ENCODE measurements around the gene MANBA. TPM values are rescaled to one million over a fixed set of nuclear protein-coding genes. Genes with fewer than 3 reads are reported as not detected.

MANBA gene
- total RNA-seq, 2 donors from 2014 or later: 37.2 to 41.3 TPM

DNA sequence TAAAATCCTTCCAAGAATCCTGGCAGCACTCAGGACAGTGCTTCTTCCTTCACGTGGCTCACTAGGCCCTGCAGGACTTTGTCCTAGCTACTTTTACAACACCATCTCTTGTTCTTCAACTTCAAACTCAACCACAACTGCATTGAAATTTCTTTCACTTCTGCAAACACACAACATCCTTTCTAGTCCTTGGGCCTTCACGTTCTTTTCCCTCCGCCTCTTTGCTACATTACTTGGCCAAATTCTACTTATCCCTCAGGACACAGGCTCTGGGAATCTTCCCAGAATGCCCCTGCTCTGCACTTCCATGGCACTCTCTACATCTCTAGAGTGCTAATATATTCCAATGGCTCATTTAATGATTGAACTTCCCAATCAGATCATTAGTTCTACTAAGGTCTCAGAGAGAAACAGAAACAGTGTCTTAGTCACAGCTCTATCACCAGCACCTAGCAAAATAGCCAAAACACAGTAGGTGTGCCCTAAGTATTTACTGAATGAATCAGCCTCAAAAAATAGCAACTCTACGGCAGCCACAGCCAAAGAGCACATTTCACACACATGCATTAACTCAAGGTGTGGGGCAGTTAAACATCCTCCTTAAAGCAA, 73.3 kb downstream of the MANBA start:
- Histone ChIP-seq H3K4me1 (ENCODE audit: control insufficient read depth in 1 of 2, low read depth in 2 of 2) (peaks cover 5 to 14% of the 10 kb centered on the region in 2 donors), H3K27me3 (replicated peaks; ENCODE audit: insufficient read depth) (no peaks in the 10 kb centered on the region), H3K36me3 (peaks cover 5% of the 10 kb centered on the region), H3K4me3 (no peak overlapping the region), H3K27ac (peak overlapping the region in 1 of 2 donors; percentile 32), H3K9me3 (no peaks in the 10 kb centered on the region)
- DNase-seq (ENCODE audit: low spot score) (no peak), ATAC-seq (ENCODE audit: insufficient number of reproducible peaks, low FRiP score, low read depth) (no peak)
- TF ChIP-seq, protein P1, sequence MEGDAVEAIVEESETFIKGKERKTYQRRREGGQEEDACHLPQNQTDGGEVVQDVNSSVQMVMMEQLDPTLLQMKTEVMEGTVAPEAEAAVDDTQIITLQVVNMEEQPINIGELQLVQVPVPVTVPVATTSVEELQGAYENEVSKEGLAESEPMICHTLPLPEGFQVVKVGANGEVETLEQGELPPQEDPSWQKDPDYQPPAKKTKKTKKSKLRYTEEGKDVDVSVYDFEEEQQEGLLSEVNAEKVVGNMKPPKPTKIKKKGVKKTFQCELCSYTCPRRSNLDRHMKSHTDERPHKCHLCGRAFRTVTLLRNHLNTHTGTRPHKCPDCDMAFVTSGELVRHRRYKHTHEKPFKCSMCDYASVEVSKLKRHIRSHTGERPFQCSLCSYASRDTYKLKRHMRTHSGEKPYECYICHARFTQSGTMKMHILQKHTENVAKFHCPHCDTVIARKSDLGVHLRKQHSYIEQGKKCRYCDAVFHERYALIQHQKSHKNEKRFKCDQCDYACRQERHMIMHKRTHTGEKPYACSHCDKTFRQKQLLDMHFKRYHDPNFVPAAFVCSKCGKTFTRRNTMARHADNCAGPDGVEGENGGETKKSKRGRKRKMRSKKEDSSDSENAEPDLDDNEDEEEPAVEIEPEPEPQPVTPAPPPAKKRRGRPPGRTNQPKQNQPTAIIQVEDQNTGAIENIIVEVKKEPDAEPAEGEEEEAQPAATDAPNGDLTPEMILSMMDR (IDR thresholded peaks at IDR 0.05): no peak

DNA sequence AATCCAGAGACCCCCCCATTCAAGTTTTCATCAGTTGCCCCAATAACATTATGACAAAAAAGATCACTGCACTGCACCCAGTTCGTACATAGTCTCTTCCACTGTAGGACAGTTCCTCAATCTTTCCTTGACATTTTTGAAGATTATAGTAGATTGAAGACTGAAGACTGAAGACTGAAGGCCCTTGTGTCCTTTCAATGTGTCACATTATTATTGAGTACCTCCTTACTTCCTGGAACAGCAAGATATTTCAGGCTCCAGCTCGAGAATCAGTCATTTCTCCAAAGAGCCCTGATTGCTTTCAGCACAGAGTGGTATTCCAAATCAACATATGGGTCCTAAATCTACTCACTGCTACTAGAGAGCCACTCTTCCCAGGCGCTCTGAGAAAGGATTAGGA, 75.0 kb downstream of the MANBA start:
- Histone ChIP-seq H3K27me3 (replicated peaks; ENCODE audit: insufficient read depth) (no peaks in the 10 kb centered on the region), H3K4me3 (no peak overlapping the region), H3K36me3 (peaks cover 8% of the 10 kb centered on the region), H3K27ac (no peak overlapping the region), H3K4me1 (ENCODE audit: control insufficient read depth in 1 of 2, low read depth in 2 of 2) (peaks cover 5 to 14% of the 10 kb centered on the region in 2 donors), H3K9me3 (no peaks in the 10 kb centered on the region)
- DNase-seq (ENCODE audit: low spot score) (no peak), ATAC-seq (ENCODE audit: insufficient number of reproducible peaks, low FRiP score, low read depth) (no peak)
- TF ChIP-seq, protein P1 (IDR thresholded peaks at IDR 0.05): no peak

DNA sequence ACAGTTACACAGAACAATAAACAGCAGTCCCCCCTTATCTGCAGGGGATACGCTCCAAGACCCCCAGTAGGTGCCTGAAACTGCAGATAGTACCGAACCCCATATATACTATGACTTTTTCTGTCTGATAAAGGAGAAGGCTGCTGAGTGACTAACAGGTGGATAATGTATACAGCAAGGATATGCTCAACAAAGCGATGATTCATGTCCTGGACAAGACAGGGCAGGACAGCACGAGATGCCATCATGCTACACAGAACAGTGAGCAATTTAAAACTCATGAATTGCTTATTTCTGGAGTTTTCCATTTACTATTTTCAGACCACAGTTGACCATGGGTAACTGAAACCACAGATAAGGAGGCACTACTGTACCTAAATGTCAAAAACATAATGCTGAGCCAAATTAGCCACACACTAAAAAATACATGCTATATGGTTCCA, 76.1 kb downstream of the MANBA start:
- no peak overlapping the region for H3K27ac ChIP-seq
- H3K9me3 ChIP-seq: no peaks in the 10 kb centered on the region
- no peaks in the 10 kb centered on the region for H3K27me3 ChIP-seq (replicated peaks; ENCODE audit: insufficient read depth)
- ATAC-seq (ENCODE audit: insufficient number of reproducible peaks, low FRiP score, low read depth) (no peak), DNase-seq (ENCODE audit: low spot score) (no peak)
- H3K36me3 ChIP-seq: peaks cover 5% of the 10 kb centered on the region
- no peak overlapping the region for H3K4me3 ChIP-seq
- H3K4me1 ChIP-seq (ENCODE audit: control insufficient read depth in 1 of 2, low read depth in 2 of 2): peaks cover 5 to 14% of the 10 kb centered on the region in 2 donors
- TF ChIP-seq, protein P1 (IDR thresholded peaks at IDR 0.05): no peak

DNA sequence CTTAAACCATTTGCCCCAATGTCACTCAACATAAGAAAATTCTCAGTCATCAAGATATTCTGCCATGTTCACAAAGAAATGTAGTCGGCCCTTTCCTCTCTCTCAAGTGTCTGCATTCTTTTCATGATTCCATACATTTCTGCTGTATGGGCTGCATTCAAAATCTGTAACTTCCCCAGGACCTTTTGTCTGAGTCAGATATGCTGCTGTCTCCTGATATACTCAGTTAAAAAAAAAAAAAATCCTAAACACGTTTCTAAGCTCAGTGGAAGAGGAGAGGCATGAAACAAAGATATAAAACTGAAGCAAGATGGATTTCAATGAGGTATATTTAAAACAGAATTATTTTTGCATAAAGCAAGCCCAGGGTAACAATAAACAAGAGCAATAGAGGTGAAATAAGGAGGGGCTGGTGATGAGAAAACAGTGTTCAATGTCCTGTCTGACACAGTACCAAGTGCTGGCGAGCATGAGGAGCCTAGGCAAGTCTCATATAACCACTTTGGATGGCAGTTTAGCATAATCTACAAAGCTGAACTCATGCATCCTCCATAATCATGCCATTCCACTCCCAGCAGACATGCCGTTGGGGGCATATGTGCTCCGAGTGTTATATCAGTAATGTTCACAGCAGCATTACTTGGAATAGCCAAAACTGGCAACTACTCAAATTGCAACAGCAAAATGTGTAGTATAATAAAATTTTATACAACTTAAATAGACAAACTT, 76.7 kb downstream of the MANBA start:
- no peak for DNase-seq (ENCODE audit: low spot score)
- Histone ChIP-seq H3K27me3 (replicated peaks; ENCODE audit: insufficient read depth) (no peaks in the 10 kb centered on the region), H3K36me3 (peaks cover 4% of the 10 kb centered on the region), H3K4me1 (ENCODE audit: control insufficient read depth in 1 of 2, low read depth in 2 of 2) (peaks cover 5 to 14% of the 10 kb centered on the region in 2 donors), H3K27ac (no peak overlapping the region), H3K9me3 (no peaks in the 10 kb centered on the region), H3K4me3 (no peak overlapping the region)
- no peak for ATAC-seq (ENCODE audit: insufficient number of reproducible peaks, low FRiP score, low read depth)
- TF ChIP-seq, protein P1 (IDR thresholded peaks at IDR 0.05): no peak

DNA sequence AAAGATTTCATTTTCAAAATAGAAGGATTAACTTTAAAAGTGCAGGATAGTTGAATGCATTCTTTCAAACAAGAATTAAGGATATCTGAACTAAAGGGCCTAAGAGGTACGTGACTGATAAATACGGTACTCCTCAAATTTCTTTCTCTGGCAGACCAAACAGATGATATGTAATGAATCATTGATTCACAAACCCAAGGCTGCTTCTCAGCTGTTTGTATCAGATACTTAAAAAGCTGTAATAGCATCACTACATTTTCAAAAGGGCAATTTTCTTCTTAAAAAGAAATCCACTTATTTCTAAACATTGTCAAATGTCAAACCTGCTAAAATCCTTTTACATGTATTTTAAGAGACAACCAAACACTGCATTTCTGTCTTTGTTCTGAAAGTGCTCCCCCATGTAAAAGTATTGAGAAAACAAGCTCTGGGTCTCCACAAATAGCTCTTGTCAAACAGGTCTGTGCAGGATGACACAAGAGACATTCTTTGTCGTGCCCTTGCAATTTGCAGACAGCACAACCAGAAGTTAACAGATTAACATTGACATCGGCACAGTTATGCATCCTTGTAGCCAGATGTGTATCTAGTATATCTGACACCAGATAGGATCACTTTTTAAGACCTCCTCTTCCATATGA, 82.0 kb downstream of the MANBA start:
- TF ChIP-seq, protein P1 (IDR thresholded peaks at IDR 0.05): no peak
- Histone ChIP-seq H3K36me3 (peaks cover 4% of the 10 kb centered on the region), H3K4me1 (ENCODE audit: control insufficient read depth in 1 of 2, low read depth in 2 of 2) (no peaks in the 10 kb centered on the region), H3K9me3 (no peaks in the 10 kb centered on the region), H3K27ac (no peak overlapping the region), H3K4me3 (no peak overlapping the region), H3K27me3 (replicated peaks; ENCODE audit: insufficient read depth) (no peaks in the 10 kb centered on the region)
- ATAC-seq (ENCODE audit: insufficient number of reproducible peaks, low FRiP score, low read depth): no peak
- no peak for DNase-seq (ENCODE audit: low spot score)

All from thoracic aorta (tissue), 2 donors.